Left forelimb (tissue), 1 donor: Measurements from ENCODE around the gene RFX2.
"Not testable (repeated sequence)": the region's sequence is repeated elsewhere in the genome, so short reads cannot be mapped to it uniquely, and the experiment has no call there.

ENCODE experiments used
- DNase-seq: peaks from one replicate; pipeline ENCODE4 v3.0.0-alpha.2; 2018; ENCODE audit warnings: low spot score

Gene RFX2

DNA sequence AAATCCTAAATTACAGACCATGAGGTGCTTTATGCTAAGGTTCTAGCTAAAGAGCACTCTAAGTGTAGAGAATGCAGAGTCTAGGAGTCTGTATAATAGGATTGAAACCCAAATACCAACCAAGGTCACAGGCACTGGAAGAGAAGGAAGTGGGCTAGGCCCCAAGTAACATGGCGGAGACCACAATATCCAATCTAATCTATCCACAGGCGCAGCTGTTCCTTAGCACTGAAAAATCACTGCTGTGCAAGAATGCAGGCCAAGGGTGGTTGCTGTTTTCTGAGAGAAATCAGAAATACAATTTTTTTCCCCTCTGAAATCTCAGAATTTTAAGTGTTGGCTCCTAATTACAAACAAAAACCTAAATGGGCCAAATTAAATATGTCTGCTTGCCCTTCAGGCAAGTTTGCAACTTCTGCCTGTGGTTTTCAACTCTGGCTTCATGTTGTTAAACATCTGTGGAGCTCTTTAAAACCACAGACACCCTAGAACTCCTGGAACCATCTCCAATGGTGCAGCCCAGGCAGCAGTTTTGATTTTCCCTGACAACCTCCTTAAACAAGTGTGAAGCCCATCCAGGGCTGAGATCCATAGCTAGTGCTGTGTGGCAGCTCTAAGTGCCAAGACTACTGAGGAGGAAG, 138.5 kb downstream of the RFX2 start:
- DNase-seq = no peak

DNA sequence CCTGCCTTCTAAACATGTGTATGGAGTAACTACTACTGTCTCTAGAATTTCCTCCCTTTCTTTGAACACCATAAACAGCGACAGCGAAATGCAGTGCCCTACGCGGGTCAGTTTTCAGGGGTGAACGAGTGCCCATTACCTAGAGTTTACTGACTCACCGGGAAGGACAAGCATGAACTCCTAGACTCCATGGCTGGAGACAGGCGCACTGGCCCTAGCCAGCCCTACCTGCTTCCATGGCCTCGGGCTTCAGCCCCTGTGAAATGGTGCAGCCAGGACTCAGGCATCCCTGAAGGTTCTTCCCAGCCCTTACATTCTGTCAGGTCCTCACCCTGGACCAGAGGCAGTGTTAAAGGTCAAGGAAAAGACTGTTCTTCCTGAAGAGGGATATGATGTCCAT, 140.8 kb downstream of the RFX2 start:
- no peak for DNase-seq

GRCh38 chr19:5968431-5969373, 141.6 kb downstream of the RFX2 start:
- DNase-seq = no peak

DNA sequence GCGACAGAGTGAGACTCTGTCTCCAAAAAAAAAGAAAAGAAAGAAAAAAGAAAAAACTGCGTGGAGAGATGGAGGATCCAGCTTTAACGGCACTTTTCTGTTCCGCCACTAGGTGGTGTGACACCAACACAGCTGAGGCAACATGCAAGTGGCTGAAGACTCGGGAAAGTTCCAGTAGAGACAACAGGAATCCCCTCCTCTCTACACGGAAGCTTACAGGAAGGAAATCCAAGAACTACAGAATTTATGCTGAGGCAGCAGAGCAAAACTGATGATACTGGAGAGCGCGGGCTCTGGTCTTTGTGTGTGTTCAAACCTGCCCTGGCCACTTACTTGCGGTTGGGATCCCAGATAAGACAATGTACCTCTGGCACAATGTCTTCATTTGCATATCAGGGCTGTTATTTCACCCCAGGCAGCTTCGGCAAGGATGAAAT, 142.3 kb downstream of the RFX2 start:
- DNase-seq = no peak

DNA sequence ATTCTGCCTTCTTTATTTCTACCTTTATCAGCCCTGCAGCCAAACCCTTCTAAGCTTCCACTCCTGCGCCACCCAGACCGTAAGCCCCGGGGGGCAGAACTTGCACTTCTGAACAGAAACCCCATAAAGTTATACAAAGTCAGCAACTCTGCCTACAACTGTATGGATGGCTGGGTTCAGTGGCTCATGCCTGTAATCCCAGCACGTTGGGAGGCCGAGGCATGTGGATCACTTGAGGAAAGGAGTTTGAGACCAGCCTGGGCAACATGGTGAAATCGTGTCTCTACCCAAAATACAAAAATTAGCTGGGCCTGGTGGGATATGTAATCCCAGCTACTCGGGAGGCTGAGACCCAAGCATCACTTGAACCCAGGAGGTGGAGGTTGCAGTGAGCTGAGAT, 142.7 kb downstream of the RFX2 start:
- no peak for DNase-seq

- no peak for DNase-seq
Observed at GRCh38 chr19:5966941-5967340, 143.4 kb downstream of the RFX2 start.

DNA sequence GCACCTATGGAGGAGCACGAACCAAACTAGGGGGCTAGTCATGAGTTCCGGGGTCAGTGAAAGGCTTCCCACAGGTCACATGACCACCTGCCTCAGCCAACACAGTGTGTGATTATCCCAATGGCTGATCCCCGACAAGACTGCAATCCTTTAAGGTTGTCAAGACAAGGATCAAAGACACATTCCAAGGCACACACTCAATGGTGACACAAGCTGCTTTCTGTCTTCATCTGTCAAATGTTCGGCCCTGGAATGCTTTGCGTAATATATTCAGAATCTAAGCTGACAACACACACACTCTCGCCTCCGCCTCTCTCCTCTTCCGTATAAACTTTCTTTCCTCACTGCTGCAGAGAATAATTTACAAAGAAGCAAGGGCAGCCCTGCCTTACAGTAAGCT, 144.1 kb downstream of the RFX2 start:
- no peak for DNase-seq

DNA sequence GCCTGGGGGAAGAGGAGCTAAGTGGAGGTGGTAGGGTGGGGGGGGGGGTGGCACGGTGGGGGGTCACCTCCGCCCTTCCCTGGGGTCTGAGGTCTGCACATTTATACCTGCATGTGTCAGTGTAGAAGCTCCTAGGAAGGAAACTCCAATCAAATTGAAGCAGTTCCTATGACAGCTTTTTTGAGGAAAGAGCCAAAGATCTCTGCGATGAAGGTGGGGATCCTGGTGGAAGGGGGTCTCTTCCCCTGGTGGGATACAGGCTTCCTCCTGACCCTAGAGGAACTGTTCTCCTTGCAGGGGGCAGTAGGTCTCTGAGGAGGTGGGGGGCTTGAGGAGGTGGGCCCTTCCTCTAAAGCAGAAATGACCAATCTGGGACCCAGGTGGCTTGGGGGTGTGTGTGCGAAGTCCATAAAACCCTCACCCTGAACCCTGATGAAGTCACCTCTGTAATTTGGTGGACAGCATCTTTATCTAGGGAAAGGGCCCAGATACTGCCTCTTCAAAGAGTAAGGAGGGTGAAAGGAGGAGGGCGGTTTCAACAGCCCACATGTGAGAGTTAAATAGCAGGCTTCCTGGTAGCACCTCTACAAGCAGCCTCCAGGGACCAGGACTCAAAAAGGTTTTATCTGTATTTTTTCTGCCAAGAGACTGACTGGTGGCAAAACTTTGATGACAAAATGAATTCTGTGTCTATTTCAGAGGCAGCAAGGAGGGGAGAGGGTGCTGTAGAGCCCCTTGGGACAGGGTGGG, 145.3 kb downstream of the RFX2 start:
- no peak for DNase-seq

DNA sequence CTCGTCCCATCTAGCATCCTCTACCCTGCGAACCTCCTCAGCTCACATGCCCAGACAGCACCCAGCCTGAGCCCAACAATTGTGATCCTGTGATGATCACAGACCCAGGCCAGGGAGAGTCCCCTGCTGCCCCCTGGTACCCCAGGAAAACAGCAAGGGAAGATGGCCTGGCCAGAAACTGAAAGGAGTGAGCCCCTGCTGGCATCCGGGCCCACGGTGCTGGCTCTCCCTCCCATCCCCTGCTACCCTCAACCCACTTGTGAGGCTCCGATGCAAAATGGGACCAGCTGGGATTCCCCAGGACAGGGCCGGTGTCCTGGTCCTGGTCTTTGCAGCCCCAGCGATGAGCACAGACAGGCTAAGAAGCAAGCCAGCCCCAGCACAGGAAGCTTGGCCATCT, 146.4 kb downstream of the RFX2 start:
- DNase-seq = no peak

- not testable (repeated sequence) for DNase-seq
Observed at GRCh38 chr19:5963259-5963658, 147.0 kb downstream of the RFX2 start.

DNA sequence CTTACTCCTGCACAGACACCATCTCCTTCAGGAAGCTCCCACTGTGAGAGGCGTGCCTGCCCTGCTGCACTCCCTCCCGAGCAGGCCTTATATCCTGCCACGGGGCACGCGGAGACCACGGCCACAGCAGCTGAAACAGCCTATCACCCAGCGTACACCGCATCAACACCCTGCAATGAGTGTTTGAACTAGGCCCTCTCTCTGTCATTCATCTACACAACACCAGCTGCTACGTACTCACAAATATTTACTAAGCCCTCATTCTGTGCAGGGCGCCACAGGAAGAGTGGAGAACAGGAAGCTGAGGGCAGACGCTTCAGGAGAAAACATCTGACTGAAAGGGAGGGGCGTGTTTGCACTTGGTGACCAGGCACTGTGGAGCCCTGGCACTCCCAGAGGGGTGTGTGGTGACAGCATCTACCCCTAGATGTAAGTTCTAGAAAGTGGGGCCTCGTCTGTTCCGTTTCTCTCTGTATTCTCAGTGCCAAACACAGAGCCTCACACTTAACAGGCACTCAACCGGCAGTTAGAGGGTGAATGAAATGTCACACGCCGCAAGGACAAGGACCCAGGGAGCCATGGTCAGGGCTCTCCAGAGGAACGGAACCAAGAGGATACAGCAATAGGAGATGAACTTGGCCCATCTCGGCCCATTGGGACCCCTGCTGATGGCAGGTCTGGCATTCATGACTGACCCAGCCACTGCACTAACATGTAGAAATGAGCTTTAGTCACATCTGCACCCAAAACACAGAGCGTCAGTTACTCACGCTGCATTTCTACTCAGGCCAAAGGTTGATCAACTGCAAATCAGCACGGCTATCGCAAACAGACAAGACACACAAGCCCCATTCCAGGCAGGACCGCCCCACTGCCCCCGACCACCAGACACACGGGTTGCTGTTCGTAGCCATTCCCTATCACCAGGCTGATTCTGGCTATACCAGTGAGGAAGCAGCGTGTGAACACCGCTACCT, 148.0 kb downstream of the RFX2 start:
- DNase-seq = no peak

GRCh38 chr19:5961641-5961968, 148.7 kb downstream of the RFX2 start:
- DNase-seq = not testable (repeated sequence)

DNA sequence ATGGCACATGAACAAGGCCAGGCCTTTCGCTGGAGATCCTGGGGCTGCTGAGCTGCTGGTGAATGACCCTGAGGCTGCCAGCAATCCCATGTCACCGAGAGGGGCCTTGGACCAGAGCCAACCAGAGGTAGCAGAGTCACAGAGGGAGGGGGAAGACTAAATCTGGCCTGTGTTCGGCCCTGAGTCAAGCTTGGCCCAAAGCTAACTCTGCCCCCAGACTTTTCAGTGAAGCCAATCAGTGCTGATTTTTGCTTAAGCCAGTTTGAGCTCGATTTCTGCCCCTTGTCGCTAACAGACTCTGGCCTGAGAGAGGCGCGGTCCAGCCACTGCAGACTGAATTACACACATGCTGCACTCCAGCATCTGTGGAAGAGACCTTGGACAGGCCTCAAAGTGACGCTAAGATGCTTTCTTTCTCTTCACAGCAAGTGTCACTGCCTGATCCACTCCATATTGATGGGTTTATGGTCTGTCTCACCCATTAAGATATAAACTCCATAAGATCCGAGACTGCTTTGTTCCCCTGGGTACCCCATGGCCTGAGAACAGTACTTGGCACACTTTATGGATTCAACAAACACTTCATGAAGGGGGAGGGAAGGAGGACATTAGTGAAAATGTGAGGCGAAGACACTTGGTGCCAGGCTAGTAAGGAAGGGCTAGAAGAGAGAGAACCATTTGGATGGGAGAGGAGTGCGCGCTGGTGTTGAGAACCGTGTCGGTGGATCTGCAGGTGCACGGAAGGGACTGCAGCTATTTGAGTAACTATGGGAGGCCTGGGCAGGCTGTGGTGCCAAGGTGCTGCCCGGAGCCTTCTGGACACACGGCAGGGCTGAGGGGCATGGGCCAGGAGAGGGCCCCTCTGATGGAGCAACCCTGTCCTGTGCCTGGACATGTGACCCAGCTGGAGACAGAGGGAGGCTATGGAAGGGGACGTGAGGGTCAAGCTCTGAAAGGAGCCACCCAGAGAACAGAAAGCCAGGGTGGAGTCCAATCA, 150.0 kb downstream of the RFX2 start:
- DNase-seq = no peak

GRCh38 chr19:5959260-5960004, 150.9 kb downstream of the RFX2 start:
- DNase-seq = no peak

GRCh38 chr19:5958851-5959122, 151.5 kb downstream of the RFX2 start:
- no peak for DNase-seq

DNA sequence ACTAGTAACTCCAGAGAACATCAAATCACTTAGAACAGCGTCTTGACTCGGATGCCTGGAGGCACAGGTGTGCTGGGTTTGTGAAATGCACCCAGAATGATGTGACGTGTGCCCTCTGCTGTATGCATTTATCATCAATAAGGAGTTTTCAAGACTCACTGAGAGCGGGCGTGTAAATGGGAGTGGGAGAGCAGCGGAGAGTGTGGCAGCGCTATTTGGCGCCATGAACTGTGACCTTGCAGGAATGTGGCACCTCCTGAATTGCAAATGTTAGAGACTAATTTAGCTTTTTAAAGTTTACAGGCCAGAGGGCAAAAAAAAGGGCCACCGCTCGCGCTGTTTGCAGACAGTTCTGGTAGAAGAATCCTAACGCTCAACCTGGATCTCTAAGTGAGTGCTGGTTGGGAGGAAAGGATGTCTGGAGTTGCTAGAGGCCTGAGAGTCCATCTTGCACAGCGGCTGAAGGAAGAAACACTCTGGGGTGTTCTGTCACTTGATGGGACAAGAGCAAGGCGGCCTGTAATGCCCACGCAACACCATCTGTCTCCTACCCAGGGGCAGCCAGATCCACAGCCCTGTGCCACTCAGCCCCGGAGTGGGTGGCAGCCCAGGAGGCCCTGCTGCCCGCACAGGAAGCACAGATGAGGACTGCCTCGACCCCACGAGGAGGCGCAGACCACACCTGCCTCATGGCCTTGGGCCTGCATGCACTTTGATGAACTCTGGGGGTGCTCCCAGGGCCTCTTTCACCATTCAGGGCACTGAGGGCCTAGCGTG, 152.0 kb downstream of the RFX2 start:
- DNase-seq = no peak

- DNase-seq = no peak
Observed at GRCh38 chr19:5957170-5957569, 153.1 kb downstream of the RFX2 start.

GRCh38 chr19:5956728-5957127, 153.6 kb downstream of the RFX2 start:
- no peak for DNase-seq

DNA sequence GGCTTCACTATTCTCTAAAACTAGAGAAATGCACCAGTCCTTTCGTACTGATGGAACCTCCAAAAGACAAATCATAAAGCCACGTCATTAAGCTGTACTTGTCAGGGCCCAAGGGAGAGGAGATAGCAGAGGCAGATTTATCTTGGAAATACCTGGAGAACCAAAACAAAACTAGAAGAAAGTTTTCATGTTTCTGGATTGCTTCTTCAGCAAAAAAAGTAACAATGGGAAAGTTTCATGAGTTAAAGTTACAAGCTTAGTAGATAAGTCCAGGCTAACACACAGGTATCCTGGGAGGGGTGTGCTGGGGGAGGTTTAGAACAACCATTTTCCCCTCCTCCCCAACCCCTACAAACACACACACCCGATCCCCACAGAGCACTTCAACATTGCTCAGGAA, 154.0 kb downstream of the RFX2 start:
- no peak for DNase-seq
